ENCODE measurements around the gene IQGAP3.

DNA sequence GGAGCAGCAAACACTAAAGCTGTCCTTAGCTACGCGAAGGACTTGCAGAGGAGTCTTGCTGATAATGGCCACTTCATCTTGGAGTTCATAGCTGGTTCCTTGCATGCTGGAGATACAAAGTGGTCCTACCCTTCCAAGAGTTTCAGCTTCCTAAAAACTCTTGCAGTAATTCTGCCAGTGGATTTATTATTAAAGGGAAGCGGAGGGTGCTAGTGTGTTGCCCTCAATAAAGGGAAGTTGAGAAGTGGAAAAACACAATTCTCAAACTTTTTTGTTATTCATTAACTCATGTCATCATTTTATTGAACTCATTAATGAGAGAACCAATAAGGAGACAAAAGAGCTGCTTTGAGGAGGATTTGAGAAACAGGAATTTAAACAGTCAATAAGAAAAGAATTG is 40.3 kb upstream of the IQGAP3 start:
- TF ChIP-seq, protein P1, sequence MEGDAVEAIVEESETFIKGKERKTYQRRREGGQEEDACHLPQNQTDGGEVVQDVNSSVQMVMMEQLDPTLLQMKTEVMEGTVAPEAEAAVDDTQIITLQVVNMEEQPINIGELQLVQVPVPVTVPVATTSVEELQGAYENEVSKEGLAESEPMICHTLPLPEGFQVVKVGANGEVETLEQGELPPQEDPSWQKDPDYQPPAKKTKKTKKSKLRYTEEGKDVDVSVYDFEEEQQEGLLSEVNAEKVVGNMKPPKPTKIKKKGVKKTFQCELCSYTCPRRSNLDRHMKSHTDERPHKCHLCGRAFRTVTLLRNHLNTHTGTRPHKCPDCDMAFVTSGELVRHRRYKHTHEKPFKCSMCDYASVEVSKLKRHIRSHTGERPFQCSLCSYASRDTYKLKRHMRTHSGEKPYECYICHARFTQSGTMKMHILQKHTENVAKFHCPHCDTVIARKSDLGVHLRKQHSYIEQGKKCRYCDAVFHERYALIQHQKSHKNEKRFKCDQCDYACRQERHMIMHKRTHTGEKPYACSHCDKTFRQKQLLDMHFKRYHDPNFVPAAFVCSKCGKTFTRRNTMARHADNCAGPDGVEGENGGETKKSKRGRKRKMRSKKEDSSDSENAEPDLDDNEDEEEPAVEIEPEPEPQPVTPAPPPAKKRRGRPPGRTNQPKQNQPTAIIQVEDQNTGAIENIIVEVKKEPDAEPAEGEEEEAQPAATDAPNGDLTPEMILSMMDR (IDR thresholded peaks at IDR 0.05): no peak
- no peak for TF ChIP-seq ZFX (IDR thresholded peaks at IDR 0.05; ENCODE audit: borderline replicate concordance)

Data from 22Rv1 (cell line).